Progenitor cell of endocrine pancreas (in vitro differentiated cells): ENCODE data around the gene PSG5. TPM values are rescaled to one million over a fixed set of nuclear protein-coding genes. Genes with fewer than 3 reads are reported as not detected.
"Not testable (repeated sequence)": the region's sequence is repeated elsewhere in the genome, so short reads cannot be mapped to it uniquely, and the experiment has no call there.

Experiments used
- DNase-seq: peaks from one replicate; pipeline ENCODE4 v3.0.0; 2021; ENCODE audit warnings: low spot score; ENCODE audit not compliant: unreplicated experiment
- H3K27ac Mint-ChIP-seq: 2 replicates; pipeline ENCODE4 v1.8.0; 2021; ENCODE audit warnings: mild to moderate bottlenecking, moderate library complexity, mixed read lengths
- H3K27me3 Mint-ChIP-seq: 2 replicates; pipeline ENCODE4 v1.8.0; 2021; ENCODE audit warnings: mixed read lengths
- H3K36me3 Mint-ChIP-seq: 2 replicates; pipeline ENCODE4 v1.8.0; 2022; ENCODE audit warnings: mixed read lengths; ENCODE audit not compliant: insufficient read depth
- H3K4me1 Mint-ChIP-seq: 2 replicates; pipeline ENCODE4 v1.8.0; 2021; ENCODE audit warnings: low read depth, mixed read lengths
- H3K4me3 Mint-ChIP-seq: 2 replicates; pipeline ENCODE4 v1.8.0; 2021; ENCODE audit warnings: low read depth, mild to moderate bottlenecking, moderate library complexity, mixed read lengths
- H3K9me3 Mint-ChIP-seq: 2 replicates; pipeline ENCODE4 v1.8.0; 2021; ENCODE audit warnings: low read depth, mixed read lengths
- CTCF ChIP-seq: fragments of 200-600 bp; sonication (generic); IDR thresholded peaks from one replicate; pipeline ENCODE4 v1.5.0; 2021; ENCODE audit warnings: antibody characterized with exemption, mild to moderate bottlenecking; ENCODE audit not compliant: unreplicated experiment
- total RNA-seq: library from RNA; stranded (reverse); gene quantifications from 2 replicates; pipeline ENCODE4 v1.2.1, GENCODE V29; 2021

The PSG5 gene
- total RNA-seq, 1 donor from 2014 or later = not detected

GRCh38 chr19:43181869-43182771 lies 4.2 kb downstream of the PSG5 start:
- not testable (repeated sequence) for H3K4me3 Mint-ChIP-seq, DNase-seq, H3K4me1 Mint-ChIP-seq, H3K27me3 Mint-ChIP-seq, H3K36me3 Mint-ChIP-seq, H3K27ac Mint-ChIP-seq
- H3K9me3 Mint-ChIP-seq = peaks cover 34% of the 10 kb centered on the region

GRCh38 chr19:43179569-43180147 lies 6.7 kb downstream of the PSG5 start:
- H3K4me1 Mint-ChIP-seq, H3K36me3 Mint-ChIP-seq, H3K4me3 Mint-ChIP-seq, H3K27me3 Mint-ChIP-seq, H3K27ac Mint-ChIP-seq, DNase-seq: not testable (repeated sequence)
- H3K9me3 Mint-ChIP-seq = peaks cover 32% of the 10 kb centered on the region

GRCh38 chr19:43178577-43178976 lies 7.8 kb downstream of the PSG5 start:
- peaks cover 33% of the 10 kb centered on the region for H3K9me3 Mint-ChIP-seq
- not testable (repeated sequence) for H3K36me3 Mint-ChIP-seq, DNase-seq, H3K27ac Mint-ChIP-seq, H3K4me3 Mint-ChIP-seq, H3K27me3 Mint-ChIP-seq, H3K4me1 Mint-ChIP-seq

GRCh38 chr19:43165906-43166305 lies 20.4 kb downstream of the PSG5 start:
- DNase-seq, H3K27me3 Mint-ChIP-seq, H3K27ac Mint-ChIP-seq, H3K4me1 Mint-ChIP-seq, H3K4me3 Mint-ChIP-seq, H3K36me3 Mint-ChIP-seq: not testable (repeated sequence)
- H3K9me3 Mint-ChIP-seq = peaks cover 53% of the 10 kb centered on the region

- not testable (repeated sequence) for H3K36me3 Mint-ChIP-seq, H3K27me3 Mint-ChIP-seq, H3K27ac Mint-ChIP-seq, H3K4me3 Mint-ChIP-seq, H3K4me1 Mint-ChIP-seq, DNase-seq
- H3K9me3 Mint-ChIP-seq = peaks cover 47% of the 10 kb centered on the region
Measured at GRCh38 chr19:43163135-43163534, 23.2 kb downstream of the PSG5 start.

GRCh38 chr19:43162261-43162660 lies 24.1 kb downstream of the PSG5 start:
- not testable (repeated sequence) for DNase-seq, H3K27me3 Mint-ChIP-seq, H3K4me1 Mint-ChIP-seq, H3K27ac Mint-ChIP-seq, H3K4me3 Mint-ChIP-seq, H3K36me3 Mint-ChIP-seq
- peaks cover 50% of the 10 kb centered on the region for H3K9me3 Mint-ChIP-seq

GRCh38 chr19:43152214-43152613 lies 34.1 kb downstream of the PSG5 start:
- no peak overlapping the region for H3K27ac Mint-ChIP-seq
- H3K4me3 Mint-ChIP-seq = no peak overlapping the region
- H3K36me3 Mint-ChIP-seq = peaks cover 2% of the 10 kb centered on the region
- no peaks in the 10 kb centered on the region for H3K4me1 Mint-ChIP-seq
- no peak for TF ChIP-seq CTCF
- H3K9me3 Mint-ChIP-seq = peaks cover 43% of the 10 kb centered on the region
- DNase-seq = no peak
- no peaks in the 10 kb centered on the region for H3K27me3 Mint-ChIP-seq

GRCh38 chr19:43149788-43150187 lies 36.5 kb downstream of the PSG5 start:
- DNase-seq, H3K36me3 Mint-ChIP-seq, H3K4me1 Mint-ChIP-seq, H3K4me3 Mint-ChIP-seq, H3K27ac Mint-ChIP-seq, H3K27me3 Mint-ChIP-seq: not testable (repeated sequence)
- peaks cover 54% of the 10 kb centered on the region for H3K9me3 Mint-ChIP-seq

- TF ChIP-seq CTCF = no peak
- Mint-ChIP-seq H3K36me3 (no peaks in the 10 kb centered on the region), H3K4me1 (no peaks in the 10 kb centered on the region), H3K27ac (no peak overlapping the region), H3K9me3 (peaks cover 52% of the 10 kb centered on the region), H3K27me3 (no peaks in the 10 kb centered on the region), H3K4me3 (no peak overlapping the region)
- no peak for DNase-seq
Measured at GRCh38 chr19:43148233-43148632, 38.1 kb downstream of the PSG5 start.

GRCh38 chr19:43141763-43142162 lies 44.6 kb downstream of the PSG5 start:
- not testable (repeated sequence) for H3K4me3 Mint-ChIP-seq, H3K36me3 Mint-ChIP-seq, H3K27me3 Mint-ChIP-seq, DNase-seq, H3K27ac Mint-ChIP-seq, H3K4me1 Mint-ChIP-seq
- H3K9me3 Mint-ChIP-seq = peaks cover 69% of the 10 kb centered on the region
